ENCODE results near the gene CST7. TPM values are rescaled to one million over a fixed set of nuclear protein-coding genes. Genes with fewer than 3 reads are reported as not detected.
"Not testable (repeated sequence)": the region's sequence is repeated elsewhere in the genome, so short reads cannot be mapped to it uniquely, and the experiment has no call there.

Gene CST7
- total and polyA plus RNA-seq, 8 donors, result 0.44 to 1.2 (median 0.86) TPM; not detected in 3

DNA sequence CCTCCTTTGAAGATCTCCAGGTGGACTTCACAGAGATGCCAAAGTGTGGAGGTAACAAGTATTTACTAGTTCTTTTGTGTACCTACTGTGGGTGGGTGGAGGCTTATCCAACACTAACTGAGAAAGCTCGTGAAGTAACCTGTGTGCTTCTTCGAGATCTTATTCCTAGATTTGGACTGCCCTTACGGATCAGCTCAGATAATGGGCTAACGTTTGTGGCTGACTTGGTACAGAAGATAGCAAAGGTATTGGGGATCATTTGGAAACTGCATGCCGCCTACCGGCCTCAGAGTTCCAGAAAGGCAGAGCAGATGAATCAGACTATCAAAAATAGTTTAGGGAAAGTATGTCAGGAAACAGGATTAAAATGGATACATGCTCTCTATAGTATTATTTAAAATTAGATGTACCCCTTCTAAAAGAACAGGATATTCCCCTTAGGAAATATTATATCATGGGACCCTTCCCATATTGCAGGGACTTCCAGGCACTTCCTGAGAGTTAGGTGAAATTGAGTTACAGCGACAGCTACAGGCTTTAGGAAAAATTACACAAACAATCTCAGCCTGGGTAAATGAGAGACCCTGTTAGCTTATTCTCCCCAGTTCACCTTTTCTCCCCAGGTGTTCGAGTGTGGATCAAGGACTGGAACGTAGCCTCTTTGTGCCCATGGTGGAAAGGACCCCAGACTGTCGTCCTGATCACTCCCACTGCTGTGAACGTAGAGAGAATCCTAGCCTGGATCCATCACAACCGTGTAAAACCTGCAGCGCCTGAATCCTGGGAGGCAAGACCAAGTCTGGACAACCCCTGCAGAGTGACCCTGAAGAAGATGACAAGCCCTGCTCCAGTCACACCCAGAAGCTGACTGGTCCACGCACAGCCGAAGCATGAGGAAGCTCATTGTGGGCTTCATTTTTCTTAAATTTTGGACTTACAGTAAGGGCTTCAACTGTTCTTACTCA, 18.1 kb upstream of the CST7 start:
- DNase-seq; H3K36me3 ChIP-seq; FAIRE-seq; H3K9me3 ChIP-seq; intact Hi-C loops (cut with DNase I); H3K27me3 ChIP-seq: not testable (repeated sequence)
- peak overlapping the region in 3 of 4 donors; percentile 27 to 54 (median 54) for H3K4me3 ChIP-seq
- H3K27ac ChIP-seq, result peak overlapping the region; percentile 94 to 97 (median 96)
- 25 to 27% methylated on average over 15 of the region's 15 CpGs for WGBS, 2 donors
- ATAC-seq, result peak in 3 of 4 donors; percentile 47 to 51 (median 50)
- TF ChIP-seq, protein P1, sequence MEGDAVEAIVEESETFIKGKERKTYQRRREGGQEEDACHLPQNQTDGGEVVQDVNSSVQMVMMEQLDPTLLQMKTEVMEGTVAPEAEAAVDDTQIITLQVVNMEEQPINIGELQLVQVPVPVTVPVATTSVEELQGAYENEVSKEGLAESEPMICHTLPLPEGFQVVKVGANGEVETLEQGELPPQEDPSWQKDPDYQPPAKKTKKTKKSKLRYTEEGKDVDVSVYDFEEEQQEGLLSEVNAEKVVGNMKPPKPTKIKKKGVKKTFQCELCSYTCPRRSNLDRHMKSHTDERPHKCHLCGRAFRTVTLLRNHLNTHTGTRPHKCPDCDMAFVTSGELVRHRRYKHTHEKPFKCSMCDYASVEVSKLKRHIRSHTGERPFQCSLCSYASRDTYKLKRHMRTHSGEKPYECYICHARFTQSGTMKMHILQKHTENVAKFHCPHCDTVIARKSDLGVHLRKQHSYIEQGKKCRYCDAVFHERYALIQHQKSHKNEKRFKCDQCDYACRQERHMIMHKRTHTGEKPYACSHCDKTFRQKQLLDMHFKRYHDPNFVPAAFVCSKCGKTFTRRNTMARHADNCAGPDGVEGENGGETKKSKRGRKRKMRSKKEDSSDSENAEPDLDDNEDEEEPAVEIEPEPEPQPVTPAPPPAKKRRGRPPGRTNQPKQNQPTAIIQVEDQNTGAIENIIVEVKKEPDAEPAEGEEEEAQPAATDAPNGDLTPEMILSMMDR (IDR thresholded peaks at IDR 0.05), result peak; percentile 33 to 56 (median 40)
- peaks cover 10 to 18% (median 13%) of the 10 kb centered on the region in 3 donors for H3K4me1 ChIP-seq

- H3K27me3 ChIP-seq; ATAC-seq; H3K9me3 ChIP-seq; H3K36me3 ChIP-seq; intact Hi-C loops (cut with DNase I); H3K27ac ChIP-seq; FAIRE-seq: not testable (repeated sequence)
- peak in 1 of 6 donors; percentile 10 for DNase-seq
- peak overlapping the region in 2 of 4 donors; percentile 54 for H3K4me3 ChIP-seq
- 40 to 46% methylated on average over 1 of the region's 1 CpG for WGBS, 2 donors
- H3K4me1 ChIP-seq, result peaks cover 10 to 18% (median 13%) of the 10 kb centered on the region in 3 donors
Observed at GRCh38 chr20:24931893-24932292, 17.2 kb upstream of the CST7 start.

- no peak overlapping the region for H3K27ac ChIP-seq
- no peak for ATAC-seq
- H3K36me3 ChIP-seq, result no peaks in the 10 kb centered on the region
- DNase-seq, result peak in 2 of 6 donors; percentile 7 to 57
- no peaks in the 10 kb centered on the region for H3K9me3 ChIP-seq
- intact Hi-C loops (cut with DNase I), result no loop called here
- H3K4me1 ChIP-seq, result peaks cover 10 to 18% (median 13%) of the 10 kb centered on the region in 3 donors
- TF ChIP-seq, protein P1 (IDR thresholded peaks at IDR 0.05), result no peak
- FAIRE-seq, result no peak
- 90% methylated on average over 7 of the region's 7 CpGs for WGBS, 2 donors
- no peak overlapping the region for H3K4me3 ChIP-seq
- H3K27me3 ChIP-seq, result no peaks in the 10 kb centered on the region
Observed at GRCh38 chr20:24933266-24933908, 15.7 kb upstream of the CST7 start.

DNA sequence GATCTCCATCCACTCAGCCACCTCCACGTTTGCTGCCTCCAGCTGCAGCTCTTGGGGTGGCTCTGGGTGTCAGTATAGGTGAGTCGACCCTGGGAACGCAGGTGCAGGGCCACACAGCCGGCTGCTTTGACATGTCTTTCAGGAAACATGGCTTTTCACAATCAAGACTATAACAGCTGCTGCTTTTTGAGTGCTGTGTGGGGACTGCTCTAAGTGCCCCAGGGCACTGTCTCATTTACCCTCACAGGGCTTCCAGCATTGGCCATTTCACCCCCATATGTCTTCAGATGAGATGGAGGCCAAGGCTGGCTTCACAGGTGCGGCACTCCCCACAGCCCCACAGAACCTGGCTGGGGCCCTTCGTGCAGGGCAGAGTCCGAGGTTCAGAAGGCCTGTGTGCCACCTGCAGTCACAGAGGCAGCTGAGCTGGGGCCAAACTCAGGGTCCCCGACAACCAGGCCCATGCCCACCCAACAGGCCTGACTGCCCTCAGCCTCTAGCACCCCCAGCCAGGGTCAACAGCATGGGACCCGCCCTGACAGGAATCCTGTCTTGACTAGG, 14.9 kb upstream of the CST7 start:
- no peak overlapping the region for H3K27ac ChIP-seq
- H3K36me3 ChIP-seq, result no peaks in the 10 kb centered on the region
- FAIRE-seq (no peak), ATAC-seq (peak in 2 of 4 donors; percentile 24 to 36), DNase-seq (peak in 2 of 6 donors; percentile 14 to 60)
- intact Hi-C loops (cut with DNase I), result no loop called here
- TF ChIP-seq, protein P1 (IDR thresholded peaks at IDR 0.05), result no peak
- no peak overlapping the region for H3K4me3 ChIP-seq
- peaks cover 10 to 18% (median 13%) of the 10 kb centered on the region in 3 donors for H3K4me1 ChIP-seq
- H3K27me3 ChIP-seq, result no peaks in the 10 kb centered on the region
- no peaks in the 10 kb centered on the region for H3K9me3 ChIP-seq
- WGBS, 2 donors, result 58 to 63% methylated on average over 9 of the region's 9 CpGs

GRCh38 chr20:24934716-24935115, 14.4 kb upstream of the CST7 start:
- FAIRE-seq, result no peak
- intact Hi-C loops (cut with DNase I), result no loop called here

More at GRCh38 chr20:24934716-24935115, 14.4 kb upstream of the CST7 start:
- ATAC-seq (no peak), DNase-seq (no peak)
- Histone ChIP-seq H3K27me3 (no peaks in the 10 kb centered on the region), H3K36me3 (no peaks in the 10 kb centered on the region), H3K4me3 (no peak overlapping the region), H3K27ac (no peak overlapping the region), H3K9me3 (no peaks in the 10 kb centered on the region), H3K4me1 (peaks cover 6 to 15% (median 9%) of the 10 kb centered on the region in 3 donors)
- WGBS, 2 donors, result 75 to 82% methylated on average over 3 of the region's 3 CpGs
- TF ChIP-seq, protein P1 (IDR thresholded peaks at IDR 0.05), result no peak

Measured in pancreas (tissue), 10 donors.